ENCODE results near the gene ALDH1L2. TPM values are rescaled to one million over a fixed set of nuclear protein-coding genes. Genes with fewer than 3 reads are reported as not detected.

The ALDH1L2 gene
- total RNA-seq, 4 donors from 2014 or later = 0.77 to 21.4 (median 3.0) TPM

DNA sequence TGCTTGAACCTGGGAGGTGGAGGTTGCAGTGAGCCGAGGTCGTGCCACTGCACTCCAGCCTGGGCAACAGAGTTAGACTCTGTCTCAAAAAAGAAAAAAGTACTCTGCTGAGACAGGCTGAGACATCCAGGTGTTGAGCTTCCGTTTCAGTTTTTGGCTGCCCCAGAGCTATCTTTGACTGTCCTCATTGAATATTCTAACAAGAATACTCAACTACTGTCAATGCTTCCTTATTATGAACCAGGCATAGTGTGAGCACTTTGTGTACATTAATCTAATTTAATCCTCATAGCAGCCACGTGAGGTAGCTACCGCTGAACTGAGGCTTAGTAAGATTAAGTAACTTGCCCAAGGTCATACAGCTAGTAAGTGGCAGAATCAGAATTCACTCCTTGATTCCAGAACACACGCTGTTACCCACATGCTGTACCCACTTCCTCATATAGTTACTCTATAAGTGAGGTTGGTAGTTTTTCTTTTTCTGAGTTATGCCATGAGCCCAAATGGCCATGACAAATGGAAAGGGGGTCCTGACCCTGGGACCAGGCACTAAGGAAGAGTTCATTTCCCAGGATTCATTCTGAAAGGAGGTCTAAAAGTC, 11.3 kb downstream of the ALDH1L2 start:
- H3K36me3 ChIP-seq = no peaks in the 10 kb centered on the region
- no peak for DNase-seq
- intact Hi-C loops (cut with DNase I; ENCODE audit: low total_unique reads) = no loop called here

GRCh38 chr12:105071981-105072380, 12.3 kb downstream of the ALDH1L2 start:
- intact Hi-C loops (cut with DNase I; ENCODE audit: low total_unique reads) = no loop called here
- DNase-seq = no peak
- no peaks in the 10 kb centered on the region for H3K27me3 ChIP-seq

More for the DNA sequence above, 11.3 kb downstream of the ALDH1L2 start:
- H3K4me1 ChIP-seq = no peaks in the 10 kb centered on the region
- no peaks in the 10 kb centered on the region for H3K27me3 ChIP-seq
- TF ChIP-seq POLR2A (IDR thresholded peaks at IDR 0.05) = no peak
- TF ChIP-seq, protein P1, sequence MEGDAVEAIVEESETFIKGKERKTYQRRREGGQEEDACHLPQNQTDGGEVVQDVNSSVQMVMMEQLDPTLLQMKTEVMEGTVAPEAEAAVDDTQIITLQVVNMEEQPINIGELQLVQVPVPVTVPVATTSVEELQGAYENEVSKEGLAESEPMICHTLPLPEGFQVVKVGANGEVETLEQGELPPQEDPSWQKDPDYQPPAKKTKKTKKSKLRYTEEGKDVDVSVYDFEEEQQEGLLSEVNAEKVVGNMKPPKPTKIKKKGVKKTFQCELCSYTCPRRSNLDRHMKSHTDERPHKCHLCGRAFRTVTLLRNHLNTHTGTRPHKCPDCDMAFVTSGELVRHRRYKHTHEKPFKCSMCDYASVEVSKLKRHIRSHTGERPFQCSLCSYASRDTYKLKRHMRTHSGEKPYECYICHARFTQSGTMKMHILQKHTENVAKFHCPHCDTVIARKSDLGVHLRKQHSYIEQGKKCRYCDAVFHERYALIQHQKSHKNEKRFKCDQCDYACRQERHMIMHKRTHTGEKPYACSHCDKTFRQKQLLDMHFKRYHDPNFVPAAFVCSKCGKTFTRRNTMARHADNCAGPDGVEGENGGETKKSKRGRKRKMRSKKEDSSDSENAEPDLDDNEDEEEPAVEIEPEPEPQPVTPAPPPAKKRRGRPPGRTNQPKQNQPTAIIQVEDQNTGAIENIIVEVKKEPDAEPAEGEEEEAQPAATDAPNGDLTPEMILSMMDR (IDR thresholded peaks at IDR 0.05) = no peak
- H3K9me3 ChIP-seq = no peaks in the 10 kb centered on the region
- no peak overlapping the region for H3K4me3 ChIP-seq
- no peak overlapping the region for H3K27ac ChIP-seq

GRCh38 chr12:105069936-105070702, 14.1 kb downstream of the ALDH1L2 start:
- no peaks in the 10 kb centered on the region for H3K9me3 ChIP-seq
- no peak for TF ChIP-seq POLR2A (IDR thresholded peaks at IDR 0.05)
- TF ChIP-seq, protein P1 (IDR thresholded peaks at IDR 0.05) = no peak

More at GRCh38 chr12:105071981-105072380, 12.3 kb downstream of the ALDH1L2 start:
- Histone ChIP-seq H3K36me3 (no peaks in the 10 kb centered on the region), H3K9me3 (no peaks in the 10 kb centered on the region), H3K4me3 (no peak overlapping the region), H3K4me1 (no peaks in the 10 kb centered on the region), H3K27ac (no peak overlapping the region)
- TF ChIP-seq, protein P1 (IDR thresholded peaks at IDR 0.05) = no peak
- TF ChIP-seq POLR2A (IDR thresholded peaks at IDR 0.05) = no peak

DNA sequence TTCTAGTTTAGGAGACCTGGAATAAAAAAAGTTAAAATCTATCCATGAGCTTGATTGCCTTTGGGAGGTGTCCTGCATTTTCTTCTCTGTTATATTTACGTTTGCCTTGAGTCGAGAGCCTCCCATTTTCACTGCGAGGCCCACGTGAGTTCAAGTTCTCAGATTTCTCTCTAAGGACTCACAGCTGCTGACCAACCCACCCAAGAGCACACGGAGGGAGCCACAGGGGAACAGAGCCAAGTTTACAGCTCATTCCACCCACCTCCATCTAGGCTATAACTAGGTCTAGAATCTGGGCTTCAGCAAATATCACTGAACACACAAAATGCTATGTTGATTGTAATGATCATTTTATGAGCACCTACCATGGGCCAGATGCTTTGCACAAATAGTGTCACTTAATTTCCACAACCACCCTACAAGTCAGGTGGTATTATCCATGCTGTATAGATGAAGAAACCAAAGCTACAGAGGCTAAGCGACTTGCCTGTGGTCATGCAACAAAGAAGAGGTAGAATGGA, 16.7 kb downstream of the ALDH1L2 start:
- DNase-seq = no peak
- Histone ChIP-seq H3K9me3 (no peaks in the 10 kb centered on the region), H3K4me3 (no peak overlapping the region), H3K27ac (no peak overlapping the region), H3K27me3 (no peaks in the 10 kb centered on the region), H3K36me3 (no peaks in the 10 kb centered on the region), H3K4me1 (no peaks in the 10 kb centered on the region)
- intact Hi-C loops (cut with DNase I; ENCODE audit: low total_unique reads) = no loop called here
- TF ChIP-seq, protein P1 (IDR thresholded peaks at IDR 0.05) = no peak
- TF ChIP-seq POLR2A (IDR thresholded peaks at IDR 0.05) = no peak

More at GRCh38 chr12:105069936-105070702, 14.1 kb downstream of the ALDH1L2 start:
- no peak overlapping the region for H3K27ac ChIP-seq
- no peaks in the 10 kb centered on the region for H3K27me3 ChIP-seq
- H3K4me1 ChIP-seq = no peaks in the 10 kb centered on the region
- H3K36me3 ChIP-seq = no peaks in the 10 kb centered on the region
- intact Hi-C loops (cut with DNase I; ENCODE audit: low total_unique reads) = no loop called here
- no peak for DNase-seq
- no peak overlapping the region for H3K4me3 ChIP-seq
